Gastrocnemius medialis (tissue), 4 donors: Measurements from ENCODE around the gene ARHGAP22.

Source experiments
- CTCF ChIP-seq, 5 experiments: fragments of 450-650 bp in 3 of 5; fragments of 200-600 bp in 2 of 5; sonication (generic) in 2 of 5; IDR thresholded peaks in 4 of 5; conservative IDR thresholded peaks in 1 of 5; 1 replicate in 4 of 5; 2 replicates in 1 of 5; pipeline ENCODE4 v1.5.1; 2016 to 2019; ENCODE audit warnings: antibody characterized with exemption in 5 of 5, mild to moderate bottlenecking in 3 of 5, moderate library complexity in 3 of 5
- POLR2A ChIP-seq, 2 donors: fragments of 450-650 bp; IDR thresholded peaks; one replicate each; pipeline ENCODE4 v1.6.1; 2017; ENCODE audit warnings: antibody characterized with exemption in 2 of 2, mild to moderate bottlenecking in 2 of 2, moderate library complexity in 2 of 2

GRCh38 chr10:48400850-48401220 lies 204.0 kb downstream of the ARHGAP22 start:
- TF ChIP-seq CTCF (IDR thresholded peaks at IDR 0.05 in 4 of 5, conservative IDR thresholded peaks at IDR 0.05 in 1 of 5) (no peak), POLR2A (IDR thresholded peaks at IDR 0.05) (no peak)
